H1 (cell line): ENCODE measurements around the gene REG4. TPM values are rescaled to one million over a fixed set of nuclear protein-coding genes. Genes with fewer than 3 reads are reported as not detected.

Experiments used
- NRF1 ChIP-seq: IDR thresholded peaks from 2 replicates; pipeline ENCODE4 v1.6.1; 2011; ENCODE audit warnings: mild to moderate bottlenecking, low read depth, low read length, improper control_type of control experiment
- SP4 ChIP-seq: IDR thresholded peaks from 2 replicates; pipeline ENCODE4 v1.6.1; 2012; ENCODE audit warnings: low read length, inconsistent platforms
- TAF7 ChIP-seq: optimal IDR thresholded peaks from 2 replicates; pipeline ENCODE3; 2011; ENCODE audit warnings: low read depth, mild to moderate bottlenecking, inconsistent platforms, low read length, moderate library complexity, borderline replicate concordance
- YY1 ChIP-seq: IDR thresholded peaks from 2 replicates; pipeline ENCODE4 v1.6.1; 2011; ENCODE audit warnings: low read depth, mild to moderate bottlenecking, low read length
- polyA plus RNA-seq, 7 experiments: library from polyadenylated mRNA; depleted of rRNA in 3 of 7; stranded (reverse) in 5 of 7; unstranded in 2 of 7; fragments of >200 nt in 5 of 7; fragments of 200-250 nt in 2 of 7; gene quantifications; 1 replicate in 5 of 7; 2 replicates in 1 of 7; 4 replicates in 1 of 7; pipeline versions ENCODE4 v1.2.1 to v1.2.3, GENCODE V29; 2011 to 2013; ENCODE audit warnings: missing spikeins in 2 of 7, mixed read lengths in 2 of 7
- total RNA-seq: library from RNA; stranded (reverse); fragmentation: NEBNext Ultra II Directional; extraction: Animal tissue kit (Norgen Biotek cat#: 25700); gene quantifications from 2 replicates; pipeline ENCODE4 v1.2.1, GENCODE V29; 2021

Gene REG4
- total and polyA plus RNA-seq, 2 of the 8 experiments (the other 6 are each of a cell fraction or from before 2014, with no cell fraction given), result not detected

DNA sequence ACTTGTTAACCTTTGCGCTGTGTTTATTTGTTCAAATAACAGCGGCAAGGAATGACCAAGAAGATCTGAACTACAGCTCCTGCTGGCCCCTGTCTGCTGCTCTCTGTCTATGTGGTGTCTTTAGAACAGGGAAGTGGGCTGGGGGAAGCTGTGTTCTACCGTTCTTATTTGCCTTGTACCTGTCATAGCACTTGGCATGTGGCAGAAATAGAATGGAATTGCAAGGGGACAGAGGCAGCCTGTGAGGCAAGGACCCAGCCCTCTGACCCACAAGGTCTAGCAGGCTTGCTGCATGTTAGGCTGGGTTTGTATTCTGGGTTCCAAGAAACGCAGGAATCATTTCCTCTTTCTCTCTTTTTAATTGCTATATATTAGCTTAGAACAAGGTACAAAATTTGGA, 63.2 kb downstream of the REG4 start (continued):
- TF ChIP-seq NRF1 (no peak), YY1 (no peak), TAF7 (no peak), SP4 (no peak)
